Esophagus muscularis mucosa (tissue), 3 donors: ENCODE data around the gene SLC17A8.

ENCODE experiments used
- POLR2A ChIP-seq: fragments of 450-650 bp; IDR thresholded peaks from one replicate; pipeline ENCODE4 v1.6.1; 2017; ENCODE audit warnings: antibody characterized with exemption, moderate library complexity, mild to moderate bottlenecking, low read depth
- POLR2AphosphoS5 ChIP-seq, 2 donors: sonication (generic); formaldehyde crosslinking; IDR thresholded peaks; one replicate each; pipeline ENCODE4 v1.6.1; 2017; ENCODE audit warnings: antibody characterized with exemption in 2 of 2
- TF ChIP-seq, protein P1 (sequence below), 3 experiments: fragments of 200-600 bp in 2 of 3; fragments of 450-650 bp in 1 of 3; sonication (generic) in 2 of 3; IDR thresholded peaks; one replicate each; pipeline ENCODE4 v1.5.1; 2017 to 2019; ENCODE audit warnings: antibody characterized with exemption in 3 of 3, mild to moderate bottlenecking in 2 of 3, moderate library complexity in 1 of 3

DNA sequence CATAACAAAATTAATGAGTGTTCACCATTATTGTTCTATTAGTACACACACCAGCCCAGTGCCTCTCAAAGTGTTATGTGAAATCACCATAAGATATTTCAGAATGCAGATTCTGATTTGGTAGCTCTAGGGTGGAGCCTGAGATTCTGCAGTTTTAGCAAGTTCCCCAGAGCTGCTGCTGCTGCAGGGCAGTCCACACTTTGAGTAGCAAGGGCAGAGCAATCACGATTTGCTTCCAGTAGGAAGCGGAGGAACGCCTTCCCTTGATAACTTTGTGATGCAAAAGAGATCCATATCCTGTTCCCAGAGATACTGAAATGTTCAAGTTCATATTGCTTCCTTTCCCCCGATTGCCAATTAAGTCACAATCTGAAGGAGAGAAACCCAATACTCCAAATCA is 57.9 kb downstream of the SLC17A8 start:
- TF ChIP-seq POLR2A (no peak), POLR2AphosphoS5 (IDR thresholded peaks at IDR 0.05) (no peak)
- TF ChIP-seq, protein P1, sequence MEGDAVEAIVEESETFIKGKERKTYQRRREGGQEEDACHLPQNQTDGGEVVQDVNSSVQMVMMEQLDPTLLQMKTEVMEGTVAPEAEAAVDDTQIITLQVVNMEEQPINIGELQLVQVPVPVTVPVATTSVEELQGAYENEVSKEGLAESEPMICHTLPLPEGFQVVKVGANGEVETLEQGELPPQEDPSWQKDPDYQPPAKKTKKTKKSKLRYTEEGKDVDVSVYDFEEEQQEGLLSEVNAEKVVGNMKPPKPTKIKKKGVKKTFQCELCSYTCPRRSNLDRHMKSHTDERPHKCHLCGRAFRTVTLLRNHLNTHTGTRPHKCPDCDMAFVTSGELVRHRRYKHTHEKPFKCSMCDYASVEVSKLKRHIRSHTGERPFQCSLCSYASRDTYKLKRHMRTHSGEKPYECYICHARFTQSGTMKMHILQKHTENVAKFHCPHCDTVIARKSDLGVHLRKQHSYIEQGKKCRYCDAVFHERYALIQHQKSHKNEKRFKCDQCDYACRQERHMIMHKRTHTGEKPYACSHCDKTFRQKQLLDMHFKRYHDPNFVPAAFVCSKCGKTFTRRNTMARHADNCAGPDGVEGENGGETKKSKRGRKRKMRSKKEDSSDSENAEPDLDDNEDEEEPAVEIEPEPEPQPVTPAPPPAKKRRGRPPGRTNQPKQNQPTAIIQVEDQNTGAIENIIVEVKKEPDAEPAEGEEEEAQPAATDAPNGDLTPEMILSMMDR (IDR thresholded peaks at IDR 0.05) = no peak
